GM08714 (cell line): ENCODE data around the gene TNIK.
"Not testable (repeated sequence)": the region's sequence is repeated elsewhere in the genome, so short reads cannot be mapped to it uniquely, and the experiment has no call there.

ENCODE experiments used
- H3K4me3 ChIP-seq: fragments of 200-500 bp; sonication (Bioruptor generic); 2 replicates; pipeline ENCODE4 v1.5.1; 2014; ENCODE audit warnings: mild to moderate bottlenecking, low read length, inconsistent platforms
- ZNF274 ChIP-seq: IDR thresholded peaks from 2 replicates; pipeline ENCODE4 v1.6.1; 2012; ENCODE audit warnings: mild to moderate bottlenecking, low read depth, low read length

Gene TNIK

DNA sequence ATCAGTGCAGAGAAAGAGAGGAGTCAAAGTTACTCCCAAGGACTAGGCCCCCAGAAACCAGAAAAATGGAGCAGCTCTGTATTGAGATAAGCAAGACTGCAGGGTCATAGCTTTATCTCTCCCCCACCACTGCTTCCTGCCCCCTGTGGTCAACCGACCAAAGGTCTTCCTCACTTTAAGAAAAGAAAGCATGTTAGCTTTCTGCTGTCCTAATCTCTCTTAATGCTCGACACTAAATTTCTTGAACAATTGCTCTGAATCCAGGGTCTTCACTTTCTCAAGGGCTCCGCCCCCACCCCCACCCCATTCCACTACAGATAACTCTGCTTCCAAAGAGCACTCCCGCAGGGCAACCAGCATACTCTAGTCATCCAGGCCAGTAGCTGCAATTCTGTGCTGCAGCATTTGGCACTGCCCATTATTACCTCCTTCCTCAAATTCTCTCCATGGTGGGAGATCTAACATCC lies 31.9 kb downstream of the TNIK start:
- no peak for TF ChIP-seq ZNF274
- H3K4me3 ChIP-seq, result no peak overlapping the region

DNA sequence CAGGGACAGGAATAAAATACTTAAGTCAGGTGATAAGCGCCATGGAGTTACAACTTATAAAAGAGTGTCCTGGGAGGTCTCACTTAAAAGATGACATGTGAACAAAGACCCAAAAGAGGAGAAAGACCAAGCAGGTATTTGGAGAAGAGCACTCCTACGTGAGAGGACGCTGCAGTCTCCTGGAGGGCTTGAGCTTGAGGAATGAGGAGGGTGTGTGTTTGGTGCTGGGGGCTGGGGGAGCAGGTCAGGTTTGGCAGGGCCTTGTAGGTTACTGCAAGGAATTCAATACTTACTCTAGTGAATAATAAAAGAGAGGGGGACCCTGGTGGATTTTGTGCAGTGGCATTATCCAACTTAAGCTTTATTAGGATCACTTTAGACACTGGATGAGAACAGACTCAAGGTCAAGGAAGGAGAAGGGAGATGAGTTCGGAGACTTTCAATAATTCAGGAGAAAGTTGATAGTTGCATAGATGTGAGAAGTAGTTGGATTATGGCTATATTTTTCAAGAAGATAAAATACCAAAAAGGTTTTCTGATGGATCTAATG lies 32.4 kb downstream of the TNIK start:
- no peak overlapping the region for H3K4me3 ChIP-seq
- no peak for TF ChIP-seq ZNF274

DNA sequence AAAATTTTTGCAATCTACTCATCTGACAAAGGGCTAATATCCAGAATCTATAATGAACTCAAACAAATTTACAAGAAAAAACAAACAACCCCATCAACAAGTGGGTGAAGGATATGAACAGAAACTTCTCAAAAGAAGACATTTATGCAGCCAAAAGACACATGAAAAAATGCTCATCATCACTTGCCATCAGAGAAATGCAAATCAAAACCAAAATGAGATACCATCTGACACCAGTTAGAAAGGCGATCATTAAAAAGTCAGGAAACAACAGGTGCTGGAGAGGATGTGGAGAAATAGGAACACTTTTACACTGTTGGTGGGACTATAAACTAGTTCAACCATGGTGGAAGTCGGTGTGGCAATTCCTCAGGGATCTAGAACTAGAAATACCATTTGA lies 36.1 kb downstream of the TNIK start:
- H3K4me3 ChIP-seq, result not testable (repeated sequence)

DNA sequence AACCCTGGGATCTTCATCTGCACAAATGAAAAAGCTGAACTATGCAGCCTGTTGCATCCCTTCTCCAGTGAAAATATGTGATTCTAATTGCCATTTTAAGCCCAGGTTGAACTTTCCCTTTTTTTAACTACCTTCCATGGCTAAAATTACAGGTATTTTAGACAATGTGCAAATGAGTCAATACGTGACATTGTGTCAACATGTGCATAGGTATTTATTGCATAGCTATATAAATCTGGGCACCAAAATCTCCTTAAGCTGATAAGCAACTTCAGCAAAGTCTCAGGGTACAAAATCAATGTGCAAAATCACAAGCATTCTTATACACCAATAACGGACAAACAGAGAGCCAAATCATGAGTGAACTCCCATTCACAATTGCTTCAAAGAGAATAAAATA lies 37.4 kb downstream of the TNIK start:
- H3K4me3 ChIP-seq, result not testable (repeated sequence)

DNA sequence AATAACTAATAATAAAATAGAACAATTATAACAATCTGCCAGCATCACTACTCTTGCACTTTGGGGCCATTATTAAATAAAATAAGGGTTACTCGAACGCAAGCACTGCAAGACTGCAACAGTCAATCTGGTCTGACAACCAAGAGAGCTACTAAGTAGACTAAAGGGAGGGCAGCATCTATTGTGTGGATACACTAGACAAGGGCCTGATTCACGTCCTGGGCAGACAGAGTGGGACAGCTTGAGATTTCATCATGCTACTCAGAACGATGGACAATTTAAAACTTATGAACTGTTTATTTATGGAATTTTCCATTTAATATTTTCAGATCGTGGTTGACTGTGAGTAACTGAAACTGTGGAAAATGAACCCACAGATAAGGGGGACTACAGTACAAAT lies 39.5 kb downstream of the TNIK start:
- no peak overlapping the region for H3K4me3 ChIP-seq
- no peak for TF ChIP-seq ZNF274

DNA sequence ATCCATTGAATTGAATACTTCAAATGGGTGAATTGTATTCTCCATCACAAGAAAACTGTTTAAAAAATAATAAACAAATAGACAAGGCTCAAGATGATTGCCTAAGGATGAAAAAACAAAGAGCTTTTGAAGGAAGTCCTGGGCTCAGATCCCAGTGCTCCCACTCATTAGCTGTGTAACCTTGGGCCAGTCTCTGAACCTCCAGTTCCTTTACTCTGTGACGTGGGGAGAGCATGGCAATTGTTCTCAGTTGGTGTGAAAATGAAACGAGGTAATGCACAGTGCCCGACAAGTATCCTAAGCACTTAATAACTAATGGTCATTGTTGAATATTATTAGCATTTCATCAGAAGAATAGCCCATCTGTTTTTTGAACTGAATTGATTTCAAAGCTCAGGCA lies 40.7 kb downstream of the TNIK start:
- H3K4me3 ChIP-seq, result no peak overlapping the region
- no peak for TF ChIP-seq ZNF274

DNA sequence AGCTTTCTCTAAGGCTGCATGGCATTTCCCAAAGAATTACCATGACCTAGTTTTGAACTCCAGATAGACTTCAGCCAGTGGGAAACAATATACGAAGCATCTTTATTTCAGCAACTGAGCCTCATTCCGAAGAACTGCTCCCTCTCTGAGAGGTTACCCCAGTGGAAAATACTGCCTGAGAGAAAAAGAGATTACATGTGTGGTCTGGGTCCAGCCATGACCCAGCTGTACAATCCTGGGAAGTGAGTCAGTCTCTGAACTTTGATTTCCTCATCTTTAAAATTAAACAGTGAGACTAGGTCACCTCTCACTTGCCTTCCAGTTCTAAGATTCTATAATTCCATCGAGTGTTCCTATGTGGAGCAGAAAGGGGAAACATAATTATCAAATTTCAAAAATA lies 42.4 kb downstream of the TNIK start:
- H3K4me3 ChIP-seq, result no peak overlapping the region
- TF ChIP-seq ZNF274, result no peak

DNA sequence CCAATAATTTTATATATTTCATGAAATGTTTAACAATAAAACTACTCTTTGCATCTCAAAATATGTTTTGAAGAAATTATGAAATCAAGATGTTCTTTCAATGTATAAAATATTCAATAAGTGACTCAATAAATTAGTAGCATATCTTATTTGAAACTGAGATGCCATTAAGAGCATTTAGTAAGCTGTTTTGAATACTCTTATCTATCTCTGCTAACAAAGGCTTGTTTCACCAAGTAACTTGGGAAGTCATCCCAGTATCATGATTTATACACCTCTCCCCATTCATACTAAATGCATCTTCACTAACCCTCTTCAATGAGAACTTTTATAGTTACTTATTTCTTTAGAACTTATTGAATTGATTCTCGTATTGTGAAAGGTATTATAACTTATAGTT lies 43.1 kb downstream of the TNIK start:
- no peak for TF ChIP-seq ZNF274
- H3K4me3 ChIP-seq, result no peak overlapping the region

DNA sequence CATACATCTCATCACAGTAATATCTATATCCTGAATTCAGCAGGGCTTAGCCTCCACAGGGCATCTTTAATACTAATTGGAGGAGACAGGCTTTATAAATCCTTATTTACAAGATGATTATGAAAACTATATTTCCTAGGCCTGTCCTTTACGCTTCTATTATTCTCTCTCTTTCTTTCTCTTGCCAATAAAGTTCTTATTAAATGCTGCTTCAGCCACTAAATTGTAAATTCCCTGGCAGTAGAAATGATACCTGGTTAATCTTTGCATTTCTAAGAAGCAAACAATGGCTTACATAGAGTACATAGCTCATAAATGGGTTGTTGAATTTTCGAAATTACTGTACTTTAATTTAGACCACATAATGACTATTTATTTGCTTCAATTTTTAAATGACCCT lies 43.5 kb downstream of the TNIK start:
- H3K4me3 ChIP-seq, result no peak overlapping the region

DNA sequence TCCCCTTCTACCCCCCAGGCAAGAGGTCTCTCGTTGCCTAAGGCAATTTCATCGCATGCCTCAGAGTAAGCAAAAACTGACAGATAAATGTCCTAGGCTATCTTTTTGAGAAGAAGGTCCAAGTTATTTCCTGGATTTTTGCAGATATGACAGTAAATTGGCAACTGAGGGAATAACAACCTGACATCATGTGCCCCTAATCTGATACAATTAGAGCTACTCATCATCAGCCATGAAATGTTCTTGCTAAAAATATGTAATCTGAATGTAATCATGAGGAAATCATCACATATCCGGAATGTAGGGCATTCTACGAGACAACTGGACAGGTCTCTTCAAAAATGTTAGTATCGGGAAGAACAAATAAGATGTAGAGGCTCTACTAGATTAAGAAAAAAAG lies 44.1 kb downstream of the TNIK start:
- no peak for TF ChIP-seq ZNF274

More for the DNA sequence above, 43.5 kb downstream of the TNIK start:
- TF ChIP-seq ZNF274, result no peak

DNA sequence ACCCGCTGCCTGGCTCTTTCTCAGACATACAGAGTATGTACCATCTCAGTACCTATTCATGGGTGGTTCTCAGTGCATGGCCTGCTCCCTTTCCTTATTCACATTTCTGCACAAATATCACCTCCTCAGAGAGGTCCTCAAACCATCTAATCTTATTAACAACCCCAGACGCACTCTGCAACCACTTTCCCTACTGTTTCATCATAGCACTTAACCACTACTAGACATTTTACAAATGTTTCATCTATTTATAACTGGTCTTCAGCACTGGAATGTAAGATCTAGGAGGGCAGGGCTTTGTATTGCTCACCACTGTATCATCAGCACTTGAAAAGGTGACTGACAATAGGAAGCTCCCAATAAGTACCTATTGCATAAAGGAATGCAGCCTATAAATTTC lies 45.1 kb downstream of the TNIK start:
- no peak for TF ChIP-seq ZNF274
- H3K4me3 ChIP-seq, result no peak overlapping the region

More for the DNA sequence above, 44.1 kb downstream of the TNIK start:
- no peak overlapping the region for H3K4me3 ChIP-seq

DNA sequence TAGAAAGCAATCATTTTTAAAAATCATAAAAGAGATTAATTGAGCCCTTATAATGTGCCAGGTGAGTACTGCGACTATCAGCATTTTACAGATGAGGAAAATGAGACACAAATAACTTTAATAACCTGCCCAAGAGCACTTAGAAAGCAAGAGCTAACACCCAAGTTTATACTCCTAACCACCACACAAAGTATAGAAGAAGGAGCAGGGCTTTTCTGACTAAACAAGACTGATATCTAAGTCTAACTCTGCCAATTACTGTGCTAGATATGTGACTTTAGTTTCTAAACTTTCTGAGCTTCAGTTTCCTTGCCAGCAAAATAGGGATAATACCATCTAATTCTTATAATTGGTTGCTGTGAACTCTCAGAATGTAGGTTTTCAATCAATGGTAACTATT lies 47.7 kb downstream of the TNIK start:
- no peak overlapping the region for H3K4me3 ChIP-seq
- no peak for TF ChIP-seq ZNF274

DNA sequence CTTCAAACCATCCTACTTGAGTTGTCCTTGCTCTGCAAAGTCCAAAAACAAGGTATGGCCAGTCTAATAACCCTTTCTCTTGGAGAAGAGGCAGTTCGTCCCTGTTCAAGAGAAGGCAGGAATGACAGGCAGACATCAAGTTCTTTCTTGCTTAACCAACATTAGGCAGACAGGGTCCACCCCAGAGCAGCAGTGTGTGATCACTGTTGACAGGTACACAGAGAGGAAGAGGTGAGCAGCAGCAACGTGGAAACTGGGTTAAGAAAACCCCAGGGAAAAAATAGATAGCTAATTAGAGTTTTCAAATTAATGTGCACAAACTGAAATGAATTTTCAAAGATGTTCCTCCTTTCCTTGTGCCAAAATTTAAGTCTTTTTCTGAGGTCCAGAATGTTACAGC lies 48.2 kb downstream of the TNIK start:
- no peak for TF ChIP-seq ZNF274
- no peak overlapping the region for H3K4me3 ChIP-seq

DNA sequence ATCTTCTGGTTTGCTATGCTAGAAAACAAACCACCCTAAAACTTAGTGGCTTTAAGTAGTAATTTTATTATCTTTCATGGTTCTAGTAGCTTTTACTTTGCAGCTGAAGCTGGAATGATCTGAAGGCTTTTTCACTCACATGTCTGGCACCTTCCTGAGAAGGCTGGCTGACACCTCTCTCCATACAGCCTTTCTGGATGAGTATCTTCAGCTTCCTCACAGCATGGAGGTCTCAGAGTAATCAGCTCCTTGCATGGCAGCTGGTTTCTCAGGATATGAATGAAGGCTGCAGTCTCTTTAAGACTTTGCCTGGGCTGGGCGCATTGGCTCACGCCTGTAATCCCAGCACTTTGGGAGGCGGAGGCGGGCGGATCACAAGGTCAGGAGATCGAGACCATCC lies 50.0 kb downstream of the TNIK start:
- no peak overlapping the region for H3K4me3 ChIP-seq
- TF ChIP-seq ZNF274, result no peak

DNA sequence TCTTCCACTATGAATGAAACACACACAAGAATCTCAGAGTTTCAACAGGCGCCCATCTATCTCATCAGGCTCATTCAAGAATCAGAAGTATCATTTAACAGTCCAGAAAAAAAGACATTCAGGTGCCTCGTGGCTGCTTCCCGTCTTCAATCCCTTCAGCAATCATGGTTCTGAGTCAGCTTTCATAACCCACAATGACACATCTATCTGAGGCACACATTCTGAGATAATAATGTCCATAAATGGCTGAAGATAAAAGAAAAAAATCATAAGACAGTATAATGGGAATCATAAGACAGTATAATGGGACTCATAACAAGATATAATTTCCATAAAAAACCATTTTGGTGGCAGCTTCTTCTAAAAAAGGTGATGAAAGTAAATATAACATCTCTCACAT lies 52.4 kb downstream of the TNIK start:
- no peak overlapping the region for H3K4me3 ChIP-seq

DNA sequence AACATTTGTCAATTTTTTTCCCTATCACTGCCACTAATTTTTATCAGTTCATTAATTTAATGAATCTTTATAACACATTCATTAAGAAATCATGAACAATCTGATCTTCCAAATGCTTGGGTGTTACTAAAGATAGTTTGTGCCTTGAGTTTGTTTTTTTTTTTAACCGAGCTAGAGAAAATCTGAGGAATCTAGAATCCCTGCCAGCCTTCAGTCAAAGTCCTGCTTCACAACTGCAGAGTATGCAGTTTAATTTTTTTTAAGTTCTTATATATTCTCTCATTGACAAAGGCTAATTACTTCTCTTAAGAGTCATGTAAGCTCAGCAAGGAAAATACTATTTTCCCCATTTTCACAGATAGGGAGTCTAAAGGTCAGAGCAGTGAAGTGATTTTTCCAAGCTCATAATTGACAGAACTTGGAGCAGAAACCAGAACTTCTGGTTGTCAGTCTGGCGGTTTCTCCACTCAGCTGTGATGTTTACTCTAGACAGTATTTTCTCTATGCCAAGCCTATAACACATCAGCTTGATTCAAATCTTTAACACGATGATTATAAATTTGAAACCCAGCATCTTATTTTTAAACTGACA lies 55.7 kb downstream of the TNIK start:
- H3K4me3 ChIP-seq, result no peak overlapping the region

More for the DNA sequence above, 52.4 kb downstream of the TNIK start:
- no peak for TF ChIP-seq ZNF274

More for the DNA sequence above, 55.7 kb downstream of the TNIK start:
- TF ChIP-seq ZNF274, result no peak
